RPMI7951 (cell line): ENCODE data around the gene AHI1. TPM values are rescaled to one million over a fixed set of nuclear protein-coding genes. Genes with fewer than 3 reads are reported as not detected.
"Not testable (repeated sequence)": the region's sequence is repeated elsewhere in the genome, so short reads cannot be mapped to it uniquely, and the experiment has no call there.

Experiments
- DNase-seq: peaks from one replicate; pipeline ENCODE4 v3.0.0-alpha.2; 2012; ENCODE audit warnings: low read depth
- total RNA-seq: library from RNA; depleted of rRNA; stranded (reverse); fragments of >200 nt; shearing (Covaris generic); gene quantifications from 2 replicates; pipeline ENCODE4 v1.2.3, GENCODE V29; 2014

AHI1 gene
- total RNA-seq, 1 experiment from 2014 or later: 22.9 TPM

- no peak for DNase-seq
These were observed 104.3 kb downstream of the AHI1 start for GRCh38 chr6:135393289-135393688.

DNA sequence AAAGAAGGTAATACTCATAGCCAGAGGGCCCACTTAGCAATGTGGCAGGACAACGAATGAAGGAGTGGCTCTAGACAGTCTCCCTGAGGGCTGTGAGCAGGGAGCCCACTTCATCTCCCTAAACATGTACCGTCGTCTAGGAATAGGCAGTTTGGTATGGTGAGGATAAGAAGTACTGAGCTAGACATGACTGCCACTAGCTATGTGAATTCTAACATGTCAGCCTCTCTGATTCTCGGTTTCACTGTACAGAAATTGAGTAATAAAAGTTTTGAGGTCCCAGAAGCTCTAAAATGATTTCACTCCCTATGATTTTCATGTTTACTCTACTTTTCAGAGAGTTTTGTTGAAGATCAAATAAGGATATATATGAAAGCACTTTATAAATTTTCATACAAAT is 107.1 kb downstream of the AHI1 start:
- no peak for DNase-seq

DNA sequence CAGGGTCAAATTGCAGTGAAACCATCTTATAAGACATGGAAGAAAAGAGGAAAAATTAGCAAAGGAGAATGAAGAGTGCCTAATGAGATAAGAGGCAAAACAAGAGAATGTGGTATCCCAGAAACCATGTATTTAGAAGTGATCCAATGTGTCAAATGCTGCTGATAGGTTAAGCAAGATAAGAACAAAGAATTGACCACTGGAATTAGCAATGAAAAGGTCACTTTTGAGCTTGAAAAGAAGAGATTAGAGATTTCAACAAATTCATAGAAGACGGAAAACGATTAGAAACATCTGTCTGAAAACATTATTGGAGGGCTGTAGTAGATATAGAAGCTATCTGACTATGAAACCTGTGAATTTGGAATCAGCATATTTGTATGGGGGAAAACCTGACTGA is 112.2 kb downstream of the AHI1 start:
- no peak for DNase-seq

GRCh38 chr6:135383766-135384165 is 113.8 kb downstream of the AHI1 start:
- DNase-seq: no peak

DNA sequence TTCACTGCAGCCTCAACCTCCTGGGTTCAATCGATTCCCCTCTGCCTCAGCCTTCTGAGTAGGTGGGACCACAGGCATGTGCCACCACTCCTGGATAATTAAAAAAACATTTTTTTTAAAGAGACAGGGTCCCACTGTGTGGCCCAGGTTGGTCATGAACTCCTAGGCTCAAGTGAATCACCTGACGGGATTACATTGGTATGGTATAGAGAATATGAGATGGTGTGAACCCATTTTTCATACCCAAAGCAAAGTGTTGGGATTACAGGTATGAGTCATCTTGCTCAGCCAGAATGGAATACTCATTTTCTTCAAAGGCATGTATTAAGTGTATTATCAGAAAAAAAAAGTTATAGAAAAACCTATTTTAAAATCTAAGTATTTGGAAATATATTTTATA is 114.2 kb downstream of the AHI1 start:
- no peak for DNase-seq

DNA sequence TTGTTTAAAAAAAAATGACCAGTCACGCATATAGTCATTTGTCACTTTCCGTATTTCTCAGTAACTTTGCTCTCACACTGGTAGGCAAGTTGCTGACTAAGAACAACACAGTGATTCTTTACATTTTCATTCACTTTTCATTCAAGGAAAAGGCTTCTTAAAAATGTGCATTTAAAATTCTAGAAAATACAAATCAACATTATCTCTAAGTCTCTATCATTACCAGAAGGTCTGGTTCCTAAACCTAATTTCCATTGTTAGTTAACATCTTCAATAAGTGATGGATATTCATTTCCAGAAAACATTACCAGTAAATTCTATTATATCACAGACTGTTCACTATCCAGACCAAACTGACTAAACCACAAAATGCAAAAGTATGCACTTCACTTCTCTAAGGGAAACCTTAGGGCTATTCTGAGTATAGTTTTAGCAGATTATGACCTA is 115.3 kb downstream of the AHI1 start:
- no peak for DNase-seq

- DNase-seq: no peak
These were observed 116.7 kb downstream of the AHI1 start for GRCh38 chr6:135380793-135381192.

- no peak for DNase-seq
These were observed 117.9 kb downstream of the AHI1 start for GRCh38 chr6:135379647-135380046.

GRCh38 chr6:135372758-135373157 is 124.8 kb downstream of the AHI1 start:
- no peak for DNase-seq

DNA sequence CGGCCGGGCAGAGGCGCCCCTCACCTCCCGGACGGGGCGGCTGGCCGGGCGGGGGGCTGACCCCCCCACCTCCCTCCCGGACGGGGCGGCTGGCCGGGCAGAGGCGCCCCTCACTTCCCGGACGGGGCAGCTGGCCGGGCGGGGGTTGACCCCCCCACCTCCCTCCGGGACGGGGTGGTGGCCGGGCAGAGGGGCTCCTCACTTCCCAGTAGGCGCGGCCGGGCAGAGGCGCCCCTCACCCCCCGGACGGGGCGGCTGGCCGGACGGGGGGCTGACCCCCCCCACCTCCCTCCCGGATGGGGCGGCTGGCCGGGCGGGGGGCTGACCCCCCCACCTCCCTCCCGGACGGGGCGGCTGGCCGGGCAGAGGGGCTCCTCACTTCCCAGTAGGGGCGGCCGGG is 133.9 kb downstream of the AHI1 start:
- not testable (repeated sequence) for DNase-seq

DNA sequence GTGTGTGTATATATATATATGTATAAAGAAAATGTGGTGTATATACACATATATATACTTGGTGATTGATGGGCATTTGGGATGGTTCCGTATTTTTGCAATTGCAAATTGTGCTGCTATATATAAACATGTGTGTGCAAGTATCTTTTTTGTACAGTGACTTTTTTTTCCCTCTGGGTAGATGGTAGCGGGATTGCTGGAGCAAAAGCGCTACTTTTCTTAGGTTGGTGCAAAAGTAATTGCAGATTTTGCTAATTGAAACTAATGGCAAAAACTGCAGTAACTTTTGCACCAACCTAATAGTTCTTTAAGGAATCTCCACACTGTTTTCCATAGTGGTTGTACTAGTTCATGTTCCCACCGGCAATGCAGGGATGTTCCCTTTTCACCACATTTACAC is 135.4 kb downstream of the AHI1 start:
- no peak for DNase-seq

DNA sequence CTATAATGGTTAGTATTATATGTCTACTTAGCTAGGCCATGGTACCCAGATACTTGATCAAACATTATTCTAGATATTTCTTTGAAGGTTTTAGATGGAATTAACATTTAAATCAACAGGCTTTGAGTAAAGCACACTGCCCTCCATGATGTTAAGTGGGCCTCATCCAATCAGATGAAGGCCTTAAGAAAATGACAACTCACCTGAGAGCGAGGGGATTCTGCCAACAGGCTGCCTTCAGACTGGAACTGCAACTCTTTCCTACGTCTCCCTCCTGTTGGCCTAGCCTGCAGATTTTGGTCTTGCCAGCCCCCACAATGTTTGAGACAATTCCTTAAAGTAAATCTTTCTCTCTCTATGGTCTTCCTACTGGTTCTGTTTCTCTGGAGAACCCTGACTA is 137.3 kb downstream of the AHI1 start:
- DNase-seq: no peak

DNA sequence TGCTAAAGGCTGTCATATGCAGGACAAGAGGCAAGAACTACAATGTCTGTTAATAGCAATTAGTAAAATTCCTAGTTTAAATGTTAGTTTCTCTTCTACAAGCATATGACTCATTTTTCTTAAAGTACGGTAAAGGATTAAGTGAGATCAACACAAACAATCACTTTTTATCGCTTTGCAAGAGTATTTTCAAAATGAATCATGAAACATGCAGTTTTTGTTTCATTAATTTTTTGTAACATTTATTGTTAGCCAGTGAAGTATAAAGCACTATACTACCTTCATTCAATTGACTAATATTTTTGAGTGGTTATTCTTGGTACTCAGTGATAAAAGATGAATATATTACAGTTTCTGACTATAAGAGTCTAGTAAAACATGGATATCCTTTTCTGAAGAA is 138.6 kb downstream of the AHI1 start:
- peak; percentile 3 for DNase-seq

DNA sequence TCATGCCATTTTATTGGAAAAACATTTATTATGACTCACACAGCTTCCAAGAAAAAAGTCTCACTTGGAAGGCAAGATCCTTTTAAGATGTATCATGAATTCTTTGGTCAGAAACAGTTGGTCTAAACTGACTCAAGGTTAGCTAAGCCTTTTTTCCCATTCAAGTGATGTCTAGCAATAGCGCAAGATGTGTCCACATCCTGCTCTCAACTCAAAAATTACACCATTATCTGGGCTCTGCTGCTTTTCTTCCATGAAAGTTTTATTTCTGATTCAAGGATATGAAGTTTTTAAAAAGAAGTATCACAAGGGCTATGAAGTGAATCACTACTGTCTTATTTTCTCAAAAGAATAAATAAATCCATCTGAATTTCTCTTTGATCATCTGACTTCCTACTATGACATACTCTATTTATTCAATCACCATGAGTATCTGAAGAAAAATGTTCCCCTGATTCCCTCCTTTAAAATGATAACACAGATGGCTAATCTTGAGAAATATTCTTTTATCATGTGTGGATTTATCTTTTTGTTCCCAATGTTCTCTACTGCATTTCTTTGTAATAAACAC is 139.2 kb downstream of the AHI1 start:
- peak; percentile 33 for DNase-seq

DNA sequence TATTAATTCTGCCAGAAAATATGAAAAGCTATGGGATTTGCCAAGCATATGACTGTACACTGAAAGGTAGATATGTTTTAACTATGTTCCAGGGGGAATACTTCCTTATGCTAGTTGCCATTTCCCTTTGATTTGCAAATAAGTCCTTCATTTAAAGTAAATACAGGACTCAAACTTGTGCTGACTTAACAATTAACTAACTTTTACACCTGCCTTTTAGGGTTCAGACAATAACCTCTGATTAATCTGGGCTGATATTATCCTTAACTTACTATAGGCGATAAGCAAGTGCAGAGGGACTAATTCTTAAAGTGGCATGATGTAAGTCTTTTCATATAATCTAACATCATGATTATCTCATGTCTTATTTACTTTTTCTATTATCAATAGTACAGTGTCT is 143.1 kb downstream of the AHI1 start:
- DNase-seq: no peak

DNA sequence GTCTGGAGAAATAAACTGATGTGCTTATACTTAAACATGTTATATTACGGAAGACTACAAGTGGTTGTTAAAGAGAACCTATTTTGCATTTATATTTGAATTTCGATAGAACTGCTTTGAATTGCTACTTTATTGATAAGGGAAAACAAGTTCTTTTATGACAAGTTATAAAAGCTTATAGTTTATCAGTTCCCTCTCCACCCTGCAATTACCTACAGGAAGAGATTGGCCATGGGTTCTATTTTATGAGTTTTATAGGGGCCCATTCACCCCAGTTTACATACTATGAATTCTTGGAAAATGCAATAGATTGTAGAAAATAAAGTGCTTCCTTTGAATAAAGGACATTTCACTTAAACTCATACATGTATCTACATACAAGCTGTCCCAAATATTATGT is 144.4 kb downstream of the AHI1 start:
- no peak for DNase-seq

DNA sequence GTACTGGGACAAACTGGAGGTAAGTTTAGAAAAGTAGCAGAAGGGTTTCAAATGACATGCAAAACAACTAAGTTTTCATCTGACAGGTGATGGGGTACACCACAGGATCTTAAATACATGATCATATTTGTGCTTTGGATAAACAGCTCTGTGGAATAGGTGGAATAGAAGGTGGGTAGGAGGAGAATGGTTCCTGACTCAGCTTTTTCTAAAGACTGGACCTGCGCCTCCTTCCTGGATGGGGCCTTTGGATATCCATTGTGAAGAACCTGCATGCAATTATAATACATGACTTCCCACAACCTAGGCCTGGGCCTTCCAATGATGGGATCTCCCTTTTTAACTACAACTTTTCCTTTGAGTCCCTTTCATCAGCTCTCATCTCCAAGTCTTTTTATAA is 145.9 kb downstream of the AHI1 start:
- no peak for DNase-seq

- DNase-seq: no peak
These were observed 149.7 kb downstream of the AHI1 start for GRCh38 chr6:135347887-135348286.

DNA sequence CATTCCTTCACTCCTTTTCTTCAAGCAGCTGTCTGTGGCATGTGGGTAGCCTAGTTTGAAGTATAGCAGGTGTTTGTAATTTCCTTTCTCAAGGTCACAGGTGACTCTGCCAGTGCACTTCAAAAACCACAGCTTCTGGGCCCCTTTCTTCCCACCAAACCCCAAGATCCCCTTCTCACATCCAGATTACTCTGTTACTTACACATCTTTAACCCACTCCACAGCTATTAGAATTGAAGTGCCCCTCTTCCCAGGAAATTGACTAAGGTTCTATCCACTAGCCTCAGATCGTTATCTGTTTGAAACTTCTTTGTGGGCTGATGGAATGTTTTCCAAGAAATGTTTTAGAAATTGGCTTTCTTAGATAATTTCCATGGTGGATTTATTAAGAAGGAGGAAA is 150.8 kb downstream of the AHI1 start:
- DNase-seq: peak; percentile 15

DNA sequence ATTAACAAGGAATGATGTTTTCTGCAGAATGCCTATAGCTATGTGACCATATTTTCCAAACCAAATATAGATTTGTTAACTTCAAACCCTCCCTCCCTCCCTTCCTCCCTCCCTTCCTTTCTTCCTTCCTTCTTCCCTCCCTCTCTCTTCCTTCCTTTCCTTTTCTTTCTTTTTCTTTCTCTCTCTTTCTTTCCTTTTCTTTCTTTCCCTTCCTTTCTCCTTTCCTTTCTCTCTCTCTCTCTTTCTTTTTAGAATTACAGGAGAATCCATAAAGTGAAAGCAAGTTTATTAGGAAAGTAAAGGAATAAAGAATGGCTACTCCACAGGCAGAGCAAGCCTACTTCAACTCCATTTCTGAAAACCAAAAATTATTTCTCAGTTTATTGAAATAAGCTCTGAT is 153.0 kb downstream of the AHI1 start:
- no peak for DNase-seq

GRCh38 chr6:135339920-135340319 is 157.6 kb downstream of the AHI1 start:
- DNase-seq: not testable (repeated sequence)

GRCh38 chr6:135334169-135334568 is 163.4 kb downstream of the AHI1 start:
- peak; percentile 8 for DNase-seq

- DNase-seq: peak; percentile 10
These were observed 166.5 kb downstream of the AHI1 start for GRCh38 chr6:135331002-135331401.
